Endothelial cell of umbilical vein (primary cell): ENCODE data around the gene CCDC102B. TPM values are rescaled to one million over a fixed set of nuclear protein-coding genes. Genes with fewer than 3 reads are reported as not detected.

Experiments
- BruUV-seq: library from RNA; stranded (reverse); fragments of 400-500 nt; replicated peaks from 2 replicates; lab custom pipeline; 2021; lab: Mats Ljungman, UMichigan
- CTCF ChIA-PET: fragments of 300-600, 350-600 bp; sonication (Branson Sonifier 250); formaldehyde crosslinking; loops from one replicate; lab custom pipeline; 2021; ENCODE audit warnings: antibody characterized with exemption, inconsistent platforms; lab: Charles Lee
- POLR2A ChIA-PET: fragments of 300-600, 350-600 bp; sonication (Branson Sonifier 250); formaldehyde crosslinking; loops from one replicate; lab custom pipeline; 2021; ENCODE audit warnings: antibody characterized with exemption, inconsistent platforms; lab: Charles Lee
- DNase-seq: peaks from one replicate; pipeline ENCODE4 v3.0.0-alpha.2; 2011; ENCODE audit warnings: low read depth, low spot score
- FAIRE-seq: peaks from 2 replicates; lab custom pipeline; 2011; peaks lifted over from hg19 to GRCh38; lab: Jason Lieb, UNC
- H2AFZ ChIP-seq: 2 replicates; pipeline ENCODE4 v1.6.0; 2012; ENCODE audit warnings: low read depth, low read length, control low read depth, inconsistent platforms
- H3K27ac ChIP-seq: 2 replicates; pipeline ENCODE4 v1.5.1; 2011; ENCODE audit warnings: low read depth, mild to moderate bottlenecking, control low read depth, low read length, moderate library complexity; ENCODE audit not compliant: insufficient read depth
- H3K27me3 ChIP-seq, 2 experiments: 2 replicates each; pipeline versions ENCODE4 v1.6.0 to v1.6.1; 2011; ENCODE audit warnings: low read length in 2 of 2, mixed read lengths in 1 of 2; ENCODE audit not compliant: control insufficient read depth in 2 of 2, insufficient read depth in 2 of 2
- H3K36me3 ChIP-seq, 2 experiments: 2 replicates in 1 of 2; 3 replicates in 1 of 2; pipeline ENCODE4 v1.5.1; 2011; ENCODE audit warnings: low read length in 2 of 2, mild to moderate bottlenecking in 1 of 2, moderate library complexity in 1 of 2; ENCODE audit not compliant: control insufficient read depth in 2 of 2, insufficient read depth in 2 of 2; ENCODE audit errors: extremely low read depth in 1 of 2
- H3K4me1 ChIP-seq: 3 replicates; pipeline ENCODE4 v1.5.1; 2011; ENCODE audit warnings: mild to moderate bottlenecking, low read length; ENCODE audit not compliant: control insufficient read depth, insufficient read depth; ENCODE audit errors: extremely low read depth
- H3K4me2 ChIP-seq: 2 replicates; pipeline ENCODE4 v1.6.1; 2011; ENCODE audit warnings: low read length, control low read depth, mixed read lengths; ENCODE audit not compliant: insufficient read depth
- H3K4me3 ChIP-seq, 3 experiments: fragments of 200-600 bp in 1 of 3; sonication (generic), shearing (Covaris generic) in 1 of 3; replicated peaks in 1 of 3; 2 replicates each; pipeline ENCODE4 v1.5.1; 2011 to 2016; ENCODE audit warnings: control low read depth in 3 of 3, low read length in 3 of 3, mild to moderate bottlenecking in 2 of 3, inconsistent platforms in 1 of 3, low read depth in 1 of 3, moderate library complexity in 1 of 3; ENCODE audit not compliant: insufficient read depth in 1 of 3
- H3K79me2 ChIP-seq: 2 replicates; pipeline ENCODE4 v1.6.0; 2012; ENCODE audit warnings: low read length, inconsistent platforms; ENCODE audit not compliant: control insufficient read depth, insufficient read depth
- H3K9ac ChIP-seq: replicated peaks from 2 replicates; pipeline ENCODE3; 2011; ENCODE audit warnings: low read length, control low read depth; ENCODE audit not compliant: insufficient read depth; ENCODE audit errors: extremely low read depth
- H3K9me1 ChIP-seq: replicated peaks from 3 replicates; pipeline ENCODE4 v1.6.0; 2011; ENCODE audit warnings: mild to moderate bottlenecking, low read length; ENCODE audit not compliant: control insufficient read depth, insufficient read depth; ENCODE audit errors: extremely low read depth
- H3K9me3 ChIP-seq: replicated peaks from 2 replicates; pipeline ENCODE4 v1.5.1; 2012; ENCODE audit warnings: low read length, inconsistent platforms; ENCODE audit not compliant: control insufficient read depth, insufficient read depth
- H4K20me1 ChIP-seq: replicated peaks from 2 replicates; pipeline ENCODE3; 2011; ENCODE audit warnings: mild to moderate bottlenecking, low read length; ENCODE audit not compliant: control insufficient read depth, insufficient read depth; ENCODE audit errors: extremely low read depth
- EZH2 ChIP-seq: IDR thresholded peaks from 2 replicates; pipeline ENCODE4 v1.6.1; 2012; ENCODE audit warnings: borderline replicate concordance, low read depth, mild to moderate bottlenecking, moderate library complexity, low read length, inconsistent platforms; ENCODE audit not compliant: severe bottlenecking
- FOS ChIP-seq: IDR thresholded peaks from 2 replicates; pipeline ENCODE4 v1.6.1; 2011; ENCODE audit warnings: mild to moderate bottlenecking, low read length, moderate library complexity, borderline replicate concordance; ENCODE audit not compliant: insufficient read depth
- GATA2 ChIP-seq: IDR thresholded peaks from 2 replicates; pipeline ENCODE4 v1.7.0; 2011; ENCODE audit warnings: low read depth, mild to moderate bottlenecking, moderate library complexity, mixed read lengths, low read length; ENCODE audit not compliant: insufficient read length, insufficient read depth
- JUN ChIP-seq: IDR thresholded peaks from 2 replicates; pipeline ENCODE4 v1.6.1; 2011; ENCODE audit warnings: borderline replicate concordance, low read depth; ENCODE audit not compliant: insufficient read length, insufficient read depth
- MYC ChIP-seq: IDR thresholded peaks from one replicate; pipeline ENCODE4 v1.6.1; 2011; ENCODE audit warnings: mild to moderate bottlenecking, low read depth, low read length
- POLR2A ChIP-seq: IDR thresholded peaks from 2 replicates; pipeline ENCODE4 v1.6.1; 2012; ENCODE audit warnings: low read depth, mild to moderate bottlenecking, control low read depth, low read length
- POLR2AphosphoS5 ChIP-seq: IDR thresholded peaks from 2 replicates; pipeline ENCODE4 v1.6.1; 2012; ENCODE audit warnings: low read depth, mild to moderate bottlenecking, control low read depth, low read length, moderate library complexity; ENCODE audit not compliant: insufficient read depth
- dilution Hi-C: fragments of 300-500 bp; cut with MboI; formaldehyde crosslinking; loops from one replicate; pipeline ENCODE4 v1.15.0; 2019; ENCODE audit warnings: low sequenced_read_pairs; ENCODE audit not compliant: extremely low pct_ligation_motif_present
- intact Hi-C: fragments of 100-400 bp; cut with micrococcal nuclease; formaldehyde crosslinking; loops from one replicate; pipeline ENCODE4 v1.10.0; 2022
- polyA plus RNA-seq, 4 experiments: library from polyadenylated mRNA; depleted of rRNA in 3 of 4; stranded (reverse) in 3 of 4; unstranded in 1 of 4; fragments of >200 nt; gene quantifications; 2 replicates each; pipeline versions ENCODE4 v1.2.1 to v1.2.3, GENCODE V29; 2011 to 2012; ENCODE audit warnings: missing spikeins in 1 of 4
- total RNA-seq: library from RNA; stranded (reverse); gene quantifications from 2 replicates; pipeline ENCODE4 v1.2.3, GENCODE V29; 2021
- TF ChIP-seq, protein P1 (sequence below): IDR thresholded peaks from 2 replicates; pipeline ENCODE4 v1.6.1; 2011; ENCODE audit not compliant: insufficient read depth, insufficient read length
- TF ChIP-seq, protein P2 (sequence below), 2 donors: IDR thresholded peaks; 1 replicate in 1 of 2; 2 replicates in 1 of 2; pipeline ENCODE4 v1.5.1; 2011; ENCODE audit warnings: low read length in 2 of 2, mild to moderate bottlenecking in 2 of 2, moderate library complexity in 2 of 2, control low read depth in 1 of 2, inconsistent platforms in 1 of 2, low read depth in 1 of 2; ENCODE audit not compliant: insufficient read depth in 1 of 2; ENCODE audit errors: extremely low read depth in 1 of 2

CCDC102B gene
- total and polyA plus RNA-seq, 2 donors (not counting 3 experiments of a cell fraction or from before 2014, with no cell fraction given) = 0.21 to 0.62 TPM

- dilution Hi-C loops (no loop called here), intact Hi-C loops (no loop called here)
- H3K4me3 ChIP-seq = no peak overlapping the region
- no peaks in the 10 kb centered on the region for H3K9me3 ChIP-seq
- H3K4me2 ChIP-seq = no peak overlapping the region
- H3K79me2 ChIP-seq = no peaks in the 10 kb centered on the region
- H3K9ac ChIP-seq = no peak overlapping the region
- H3K27ac ChIP-seq = no peak overlapping the region
- no peak for FAIRE-seq
- ChIA-PET CTCF (no interaction called here), POLR2A (no interaction called here)
- no peaks in the 10 kb centered on the region for H3K4me1 ChIP-seq
- H4K20me1 ChIP-seq = no peaks in the 10 kb centered on the region
- H3K36me3 ChIP-seq = no peaks in the 10 kb centered on the region
- no peaks in the 10 kb centered on the region for H3K9me1 ChIP-seq
- no peak for DNase-seq
- no peak overlapping the region for H2AFZ ChIP-seq
- BruUV-seq = no TSS peak
- no peaks in the 10 kb centered on the region for H3K27me3 ChIP-seq
- TF ChIP-seq, protein P1, sequence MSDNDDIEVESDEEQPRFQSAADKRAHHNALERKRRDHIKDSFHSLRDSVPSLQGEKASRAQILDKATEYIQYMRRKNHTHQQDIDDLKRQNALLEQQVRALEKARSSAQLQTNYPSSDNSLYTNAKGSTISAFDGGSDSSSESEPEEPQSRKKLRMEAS = no peak
- TF ChIP-seq JUN (no peak), FOS (no peak)
These were observed 164.7 kb downstream of the CCDC102B start for GRCh38 chr18:68962623-68963022.

DNA sequence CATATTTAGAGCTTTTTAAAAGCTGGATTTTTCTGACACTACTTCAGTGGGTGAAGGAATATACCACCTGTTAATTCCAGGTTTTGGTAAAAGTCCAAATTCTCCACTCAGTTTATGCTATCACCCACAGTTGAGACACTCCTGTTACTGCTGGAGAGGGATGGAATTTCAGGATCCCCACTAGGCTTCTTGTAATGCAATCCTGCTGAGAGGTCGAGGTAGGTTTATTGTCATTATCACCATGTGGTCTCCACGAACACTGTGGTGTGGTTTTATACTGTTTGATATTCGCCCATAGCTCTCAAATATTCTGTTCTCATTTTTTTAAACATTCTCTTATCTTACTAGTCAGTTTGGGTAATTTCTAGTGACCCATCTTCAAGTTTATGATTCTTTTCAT, 167.9 kb downstream of the CCDC102B start:
- no peaks in the 10 kb centered on the region for H3K9me1 ChIP-seq
- intact Hi-C loops = no loop called here
- H3K27ac ChIP-seq = no peak overlapping the region
- H3K36me3 ChIP-seq = no peaks in the 10 kb centered on the region
- H3K9me3 ChIP-seq = no peaks in the 10 kb centered on the region
- dilution Hi-C loops = no loop called here
- H3K27me3 ChIP-seq = no peaks in the 10 kb centered on the region
- H3K4me3 ChIP-seq = no peak overlapping the region
- no peaks in the 10 kb centered on the region for H4K20me1 ChIP-seq
- H3K79me2 ChIP-seq = no peaks in the 10 kb centered on the region
- FAIRE-seq (no peak), DNase-seq (no peak)
- POLR2A ChIA-PET = no interaction called here
- BruUV-seq = no TSS peak
- TF ChIP-seq FOS = no peak
- TF ChIP-seq EZH2 = no peak
- no peak for TF ChIP-seq MYC
- TF ChIP-seq POLR2A = no peak
- TF ChIP-seq GATA2 = no peak
- TF ChIP-seq, protein P2, sequence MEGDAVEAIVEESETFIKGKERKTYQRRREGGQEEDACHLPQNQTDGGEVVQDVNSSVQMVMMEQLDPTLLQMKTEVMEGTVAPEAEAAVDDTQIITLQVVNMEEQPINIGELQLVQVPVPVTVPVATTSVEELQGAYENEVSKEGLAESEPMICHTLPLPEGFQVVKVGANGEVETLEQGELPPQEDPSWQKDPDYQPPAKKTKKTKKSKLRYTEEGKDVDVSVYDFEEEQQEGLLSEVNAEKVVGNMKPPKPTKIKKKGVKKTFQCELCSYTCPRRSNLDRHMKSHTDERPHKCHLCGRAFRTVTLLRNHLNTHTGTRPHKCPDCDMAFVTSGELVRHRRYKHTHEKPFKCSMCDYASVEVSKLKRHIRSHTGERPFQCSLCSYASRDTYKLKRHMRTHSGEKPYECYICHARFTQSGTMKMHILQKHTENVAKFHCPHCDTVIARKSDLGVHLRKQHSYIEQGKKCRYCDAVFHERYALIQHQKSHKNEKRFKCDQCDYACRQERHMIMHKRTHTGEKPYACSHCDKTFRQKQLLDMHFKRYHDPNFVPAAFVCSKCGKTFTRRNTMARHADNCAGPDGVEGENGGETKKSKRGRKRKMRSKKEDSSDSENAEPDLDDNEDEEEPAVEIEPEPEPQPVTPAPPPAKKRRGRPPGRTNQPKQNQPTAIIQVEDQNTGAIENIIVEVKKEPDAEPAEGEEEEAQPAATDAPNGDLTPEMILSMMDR (IDR thresholded peaks at IDR 0.05; ENCODE audit: extremely low read depth in 1 of 2, insufficient read depth in 1 of 2, low read depth in 1 of 2, low read length in 2 of 2) = no peak
- TF ChIP-seq POLR2AphosphoS5 = no peak
- TF ChIP-seq, protein P1 = no peak
- no peak for TF ChIP-seq JUN
- H3K9ac ChIP-seq = no peak overlapping the region
- CTCF ChIA-PET = no interaction called here
- no peak overlapping the region for H3K4me2 ChIP-seq
- no peaks in the 10 kb centered on the region for H3K4me1 ChIP-seq
- no peak overlapping the region for H2AFZ ChIP-seq
